Measurements from ENCODE around the gene CHCHD6.
A peak's percentile ranks its signal among the peaks of the same experiment; 100 is the strongest.

Gene CHCHD6

GRCh38 chr3:126672741-126673140, 31.3 kb upstream of the CHCHD6 start:
- no peak overlapping the region for H3K4me3 ChIP-seq (replicated peaks; ENCODE audit: low read depth, low read length)
- DNase-seq (ENCODE audit: low read depth), result no peak
- TF ChIP-seq CTCF (IDR thresholded peaks at IDR 0.05; ENCODE audit: low read length, missing control alignments), result no peak

GRCh38 chr3:126676919-126677705, 26.9 kb upstream of the CHCHD6 start:
- H3K4me3 ChIP-seq (replicated peaks; ENCODE audit: low read depth, low read length), result no peak overlapping the region
- no peak for TF ChIP-seq CTCF (IDR thresholded peaks at IDR 0.05; ENCODE audit: low read length, missing control alignments)
- no peak for DNase-seq (ENCODE audit: low read depth)

- TF ChIP-seq CTCF (IDR thresholded peaks at IDR 0.05; ENCODE audit: low read length, missing control alignments), result no peak
- DNase-seq (ENCODE audit: low read depth), result no peak
- no peak overlapping the region for H3K4me3 ChIP-seq (replicated peaks; ENCODE audit: low read depth, low read length)
Observed at GRCh38 chr3:126677862-126678503, 26.1 kb upstream of the CHCHD6 start.

DNA sequence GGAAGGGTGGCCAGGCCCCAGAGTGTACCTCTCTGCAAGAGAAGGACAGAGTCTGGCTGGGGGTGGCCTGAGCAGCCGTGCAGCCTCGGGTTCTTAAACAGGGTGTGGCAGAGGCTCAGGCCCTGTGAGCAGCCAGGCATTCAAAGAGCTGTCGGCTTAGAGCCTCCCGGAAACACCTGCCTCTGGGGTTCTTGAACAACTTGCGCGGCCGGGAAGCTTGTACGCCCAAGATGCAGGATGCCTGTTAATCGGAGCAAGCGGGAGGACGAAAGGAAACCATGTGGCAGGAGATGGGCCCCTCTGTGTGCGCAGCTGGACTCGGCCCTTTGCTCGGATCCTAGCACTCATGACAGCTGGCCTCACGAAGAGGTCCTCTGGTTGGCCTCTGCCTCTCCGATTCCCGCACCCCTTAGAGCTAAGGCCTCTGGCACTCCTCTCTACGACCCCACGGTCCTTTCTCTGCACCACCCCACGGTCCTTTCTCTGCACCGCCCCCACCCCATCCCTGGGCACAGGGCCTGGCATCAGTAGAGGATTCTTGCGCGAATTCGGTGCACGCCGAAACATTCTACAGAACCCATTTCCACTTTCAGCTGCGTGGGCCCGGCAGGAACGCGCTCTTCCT, 25.2 kb upstream of the CHCHD6 start:
- H3K4me3 ChIP-seq (replicated peaks; ENCODE audit: low read depth, low read length), result no peak overlapping the region

DNA sequence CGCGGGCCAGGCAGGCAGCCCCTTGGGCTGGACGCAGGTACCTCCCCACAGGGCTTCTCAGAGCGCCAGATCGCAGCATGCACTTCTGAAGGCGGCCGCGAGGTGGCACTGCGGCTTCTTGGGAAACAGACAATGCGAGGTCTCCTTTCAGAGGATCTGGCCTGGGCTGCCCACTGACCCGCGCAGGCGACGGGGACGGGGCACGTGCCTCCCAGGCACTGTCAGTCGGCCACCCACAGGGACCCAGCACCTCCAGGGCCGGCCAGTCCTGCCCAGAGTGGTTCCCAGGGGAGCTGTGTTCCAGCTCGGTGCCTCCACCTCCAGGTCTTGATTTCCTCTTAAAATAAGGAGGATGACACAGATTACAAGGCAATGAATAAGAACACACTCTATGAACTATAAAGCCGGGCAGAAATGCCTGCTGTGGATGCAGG, 24.7 kb upstream of the CHCHD6 start:
- TF ChIP-seq CTCF (IDR thresholded peaks at IDR 0.05; ENCODE audit: low read length, missing control alignments), result peak; percentile 78
- DNase-seq (ENCODE audit: low read depth), result peak; percentile 78
- H3K4me3 ChIP-seq (replicated peaks; ENCODE audit: low read depth, low read length), result no peak overlapping the region

More for the DNA sequence above, 25.2 kb upstream of the CHCHD6 start:
- DNase-seq (ENCODE audit: low read depth), result no peak
- no peak for TF ChIP-seq CTCF (IDR thresholded peaks at IDR 0.05; ENCODE audit: low read length, missing control alignments)

GRCh38 chr3:126679831-126680666, 24.0 kb upstream of the CHCHD6 start:
- no peak for TF ChIP-seq CTCF (IDR thresholded peaks at IDR 0.05; ENCODE audit: low read length, missing control alignments)
- no peak overlapping the region for H3K4me3 ChIP-seq (replicated peaks; ENCODE audit: low read depth, low read length)
- no peak for DNase-seq (ENCODE audit: low read depth)
